RPMI8226 (cell line): Measurements from ENCODE around the gene NCKAP1.
"Not testable (repeated sequence)": the region's sequence is repeated elsewhere in the genome, so short reads cannot be mapped to it uniquely, and the experiment has no call there.

ENCODE experiments used
- DNase-seq: peaks from one replicate; pipeline ENCODE4 v3.0.0-alpha.2; 2015

The NCKAP1 gene

DNA sequence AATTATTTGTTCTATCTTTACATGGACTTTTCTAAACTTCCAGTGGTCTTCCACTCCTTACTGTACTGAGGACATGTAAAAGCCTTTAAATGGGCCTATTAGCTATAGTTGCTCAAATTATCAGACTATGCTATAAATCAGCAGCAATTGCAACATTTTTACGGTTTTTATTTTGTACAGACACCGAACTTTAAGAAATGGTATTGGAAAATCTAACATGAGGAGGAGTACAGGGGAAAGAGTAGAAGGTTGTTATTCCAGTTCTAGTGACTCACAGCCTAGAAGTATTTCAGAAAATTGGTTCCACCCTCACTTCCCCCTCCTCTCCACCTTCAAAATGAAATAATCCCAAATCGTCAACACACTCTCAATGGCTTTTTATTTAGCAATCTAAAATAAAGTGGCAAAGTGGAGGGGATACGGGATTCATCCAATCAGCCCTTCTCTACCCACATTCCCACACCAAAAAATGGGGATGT lies 1.1 kb downstream of the NCKAP1 start:
- no peak for DNase-seq

GRCh38 chr2:183035954-183036669 lies 2.1 kb downstream of the NCKAP1 start:
- DNase-seq: peak; percentile 19

- DNase-seq: no peak
Observed at GRCh38 chr2:183035298-183035953, 2.8 kb downstream of the NCKAP1 start.

DNA sequence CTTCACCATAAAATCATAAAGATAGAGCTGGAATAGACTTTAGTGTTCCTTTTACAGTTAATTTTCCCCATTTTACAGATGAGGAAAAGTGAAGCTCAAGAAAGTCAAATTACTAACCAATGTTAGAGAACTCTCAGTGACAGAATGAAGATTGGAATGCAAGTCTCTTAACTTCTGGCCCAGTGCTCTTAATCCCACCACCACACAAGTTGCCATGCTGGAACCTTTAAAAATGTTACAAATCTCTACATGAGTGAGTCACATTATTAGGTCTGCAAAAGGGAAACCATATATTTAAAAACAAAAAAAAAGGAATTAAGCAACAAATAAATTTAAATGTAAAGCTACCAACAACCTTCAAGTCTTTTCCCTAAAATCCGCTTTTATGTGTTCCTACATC lies 3.5 kb downstream of the NCKAP1 start:
- no peak for DNase-seq

GRCh38 chr2:183033951-183034350 lies 4.3 kb downstream of the NCKAP1 start:
- DNase-seq: no peak

GRCh38 chr2:183031911-183032794 lies 6.1 kb downstream of the NCKAP1 start:
- no peak for DNase-seq

DNA sequence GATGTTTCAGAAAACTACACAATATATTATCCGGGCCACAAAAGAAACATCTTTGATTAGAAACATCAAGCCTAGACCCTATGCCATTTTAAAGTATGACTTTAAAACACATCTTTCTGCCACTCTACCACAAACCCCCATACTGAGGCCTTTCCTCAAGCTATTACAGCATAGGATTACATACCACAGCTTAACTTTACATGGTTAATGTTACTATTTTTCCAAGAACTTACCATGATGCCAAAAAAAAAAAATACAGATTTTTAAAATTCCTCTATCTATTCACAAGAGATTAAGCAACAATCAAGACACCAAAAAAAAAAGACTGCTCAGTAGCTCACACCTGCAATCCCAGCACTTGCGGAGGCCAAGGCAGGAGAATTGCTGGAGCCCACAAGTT lies 9.0 kb downstream of the NCKAP1 start:
- DNase-seq: no peak

- DNase-seq: no peak
Observed at GRCh38 chr2:183028108-183028507, 10.1 kb downstream of the NCKAP1 start.

DNA sequence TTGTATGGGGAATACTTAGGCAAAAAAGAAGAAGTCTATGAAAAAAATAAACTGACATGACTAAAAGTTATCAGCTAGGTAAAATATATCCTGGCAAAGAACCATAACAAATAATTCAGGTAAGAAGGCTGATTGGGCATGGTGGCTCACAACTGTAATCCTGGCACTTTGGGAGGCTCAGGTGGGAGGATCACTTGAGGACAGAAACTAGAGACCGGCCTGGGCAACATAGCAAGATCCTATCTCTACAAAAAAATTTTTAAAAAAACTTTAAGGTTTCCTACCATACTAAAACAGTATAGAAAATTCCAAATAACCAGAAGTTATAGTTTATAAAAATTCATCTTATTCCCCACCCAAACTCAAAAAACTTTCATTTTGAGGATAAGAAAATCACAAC lies 10.8 kb downstream of the NCKAP1 start:
- no peak for DNase-seq

DNA sequence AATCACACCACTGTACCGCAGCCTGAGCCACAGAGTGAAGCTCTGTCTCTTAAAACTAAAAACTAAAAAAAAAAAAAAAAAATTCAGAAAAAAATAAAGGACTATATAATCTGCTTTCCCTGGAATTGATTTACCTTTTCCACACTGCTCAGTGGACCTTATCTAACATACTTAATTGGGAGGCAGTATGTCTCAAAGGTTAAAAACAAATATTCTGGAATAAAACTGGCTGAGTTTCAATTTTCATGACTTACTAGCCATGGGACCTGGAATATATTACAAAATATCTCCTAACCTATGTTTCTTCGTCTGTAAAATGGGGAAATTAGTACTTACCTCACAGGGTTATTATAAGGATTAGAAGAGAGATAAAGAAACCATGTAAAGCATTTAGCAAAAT lies 11.8 kb downstream of the NCKAP1 start:
- no peak for DNase-seq

DNA sequence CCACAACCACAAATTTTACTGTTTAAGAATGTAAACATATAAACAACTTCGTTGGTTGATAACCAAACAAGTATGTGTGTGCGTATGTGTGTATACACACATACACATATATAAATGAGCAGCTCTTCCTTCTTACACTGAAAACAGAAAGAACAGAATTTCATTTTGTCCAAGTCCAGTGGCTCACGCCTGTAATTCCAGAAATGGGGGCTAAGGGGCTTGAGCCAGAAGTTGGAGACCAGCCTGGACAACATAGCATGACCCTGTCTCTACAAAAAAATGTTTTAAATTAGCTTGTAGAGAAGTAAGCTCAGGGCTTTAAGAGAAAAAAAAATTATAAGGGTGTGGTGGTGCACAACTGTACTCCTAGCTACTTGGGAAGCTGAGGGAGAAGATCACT lies 12.3 kb downstream of the NCKAP1 start:
- DNase-seq: no peak

DNA sequence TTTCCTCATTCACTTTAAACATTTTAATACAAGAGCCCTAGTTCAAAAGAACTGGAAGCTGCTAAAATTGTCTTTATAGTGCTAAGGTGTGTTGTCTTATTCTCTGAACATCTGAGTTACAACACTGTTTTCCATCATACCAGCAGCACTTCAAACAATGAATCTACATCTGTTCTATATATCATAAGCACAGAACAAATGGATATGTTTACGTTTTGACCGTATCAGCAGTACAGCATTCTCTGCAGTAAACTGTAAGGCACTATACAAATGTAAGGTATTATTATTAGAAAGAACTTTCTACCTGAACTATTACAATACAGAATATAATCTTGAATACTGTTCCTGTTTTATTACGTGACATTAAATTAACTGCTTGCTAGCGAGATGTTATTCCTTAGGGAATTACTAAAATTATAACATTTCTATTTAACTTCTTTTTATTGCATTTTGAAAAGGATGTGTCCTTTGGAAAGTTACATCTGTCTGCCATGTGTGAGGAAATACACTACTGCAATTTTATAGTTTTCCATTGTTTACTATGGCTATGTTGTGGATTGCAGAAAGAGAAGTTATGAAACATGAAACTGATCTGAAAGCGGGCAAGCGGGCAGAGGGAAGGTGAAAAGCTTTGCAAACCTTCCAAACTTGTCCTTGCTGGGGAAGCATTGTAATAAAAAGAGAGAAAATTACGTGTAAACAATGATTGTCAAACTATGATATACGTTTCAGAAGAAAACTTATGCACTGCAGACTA lies 13.7 kb downstream of the NCKAP1 start:
- no peak for DNase-seq

- no peak for DNase-seq
Observed at GRCh38 chr2:183022711-183023110, 15.5 kb downstream of the NCKAP1 start.

DNA sequence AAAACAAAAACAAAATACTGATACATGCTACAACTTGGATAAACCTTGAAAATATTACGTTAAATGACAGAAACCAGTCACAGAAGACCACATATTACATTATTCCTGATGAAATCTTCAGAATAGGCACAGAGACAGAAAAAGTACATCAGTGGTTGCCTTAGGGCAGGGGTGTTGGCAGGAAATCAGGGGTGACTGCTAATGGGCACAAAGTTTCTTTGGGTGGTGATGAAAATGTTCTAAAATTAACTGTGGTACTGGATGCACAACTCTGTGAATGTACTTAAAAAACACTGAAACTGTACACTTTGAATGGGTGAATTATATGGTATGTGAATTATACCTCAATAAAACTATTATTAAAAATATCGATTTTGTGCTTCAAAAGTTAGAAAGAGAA lies 16.6 kb downstream of the NCKAP1 start:
- no peak for DNase-seq

DNA sequence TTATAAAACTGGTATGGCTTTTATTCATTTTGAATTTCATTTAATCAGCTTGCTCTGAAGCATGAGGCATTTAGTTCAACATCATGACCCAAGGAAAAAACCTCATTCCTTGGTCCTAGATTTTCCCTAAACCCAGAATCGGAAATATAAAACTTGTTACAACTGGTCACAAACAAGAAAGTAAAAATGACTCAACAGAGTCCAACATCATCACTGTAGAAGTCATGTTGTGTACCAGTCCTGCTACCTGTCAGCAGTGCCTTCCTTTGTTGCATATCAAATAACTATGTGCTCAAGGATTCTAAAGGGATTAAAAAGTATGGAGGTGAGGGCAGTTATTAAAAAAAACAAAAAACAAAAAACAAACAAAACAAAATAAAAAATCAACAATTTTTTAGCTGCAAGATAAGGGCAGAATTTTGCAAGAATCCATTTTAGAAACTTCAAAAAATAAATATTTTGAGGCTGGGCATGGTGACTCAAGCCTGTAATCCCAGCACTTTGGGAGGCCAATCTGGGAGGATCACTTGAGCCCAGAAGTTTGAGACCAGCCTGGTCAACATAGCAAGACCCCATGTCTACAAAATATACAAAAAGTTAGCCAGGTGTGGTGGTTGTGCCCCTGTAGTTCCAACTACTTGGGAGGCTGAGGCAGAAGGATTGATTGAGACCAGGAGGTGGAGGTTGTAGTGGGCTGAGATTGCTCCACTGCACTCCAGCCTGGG lies 18.4 kb downstream of the NCKAP1 start:
- no peak for DNase-seq

- DNase-seq: not testable (repeated sequence)
Observed at GRCh38 chr2:183017845-183018244, 20.4 kb downstream of the NCKAP1 start.

GRCh38 chr2:183014005-183014404 lies 24.3 kb downstream of the NCKAP1 start:
- no peak for DNase-seq

DNA sequence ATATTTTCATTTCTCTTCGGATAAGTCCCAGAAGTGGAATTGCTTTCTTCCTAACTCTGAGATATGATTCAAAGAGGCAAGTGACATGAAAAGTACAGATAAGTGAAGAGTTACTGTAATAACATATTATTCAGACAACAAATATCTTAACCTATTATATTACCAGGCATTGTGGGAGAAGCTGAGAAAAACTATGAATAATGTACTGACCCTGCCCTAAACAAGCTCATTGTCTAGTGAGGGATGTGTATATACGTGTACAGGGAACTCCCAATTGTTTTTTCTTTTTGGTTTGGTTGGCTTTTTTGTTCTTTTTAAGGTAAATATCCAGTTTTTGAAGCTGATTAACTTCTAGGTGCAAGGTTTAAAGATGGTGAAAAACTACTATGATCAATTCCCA lies 26.5 kb downstream of the NCKAP1 start:
- no peak for DNase-seq

DNA sequence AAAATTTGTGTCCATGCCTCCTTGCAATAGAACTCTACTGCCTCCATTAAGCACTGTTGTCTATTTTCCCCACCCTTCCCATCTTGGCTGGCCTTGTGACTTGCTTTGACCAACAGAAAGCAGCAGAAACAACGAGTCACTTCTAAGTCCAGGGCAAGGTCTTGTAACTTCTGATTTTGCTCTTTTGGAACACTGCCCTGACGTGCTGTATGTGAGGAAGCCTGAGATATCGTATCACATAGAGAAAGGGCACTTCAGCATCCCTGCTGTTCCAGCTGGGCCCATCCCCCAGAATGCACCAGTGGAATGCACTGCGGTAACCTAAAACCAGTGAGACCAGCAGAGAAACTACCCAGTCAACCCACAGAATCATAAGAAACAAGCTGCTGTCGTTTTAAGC lies 28.1 kb downstream of the NCKAP1 start:
- DNase-seq: no peak

DNA sequence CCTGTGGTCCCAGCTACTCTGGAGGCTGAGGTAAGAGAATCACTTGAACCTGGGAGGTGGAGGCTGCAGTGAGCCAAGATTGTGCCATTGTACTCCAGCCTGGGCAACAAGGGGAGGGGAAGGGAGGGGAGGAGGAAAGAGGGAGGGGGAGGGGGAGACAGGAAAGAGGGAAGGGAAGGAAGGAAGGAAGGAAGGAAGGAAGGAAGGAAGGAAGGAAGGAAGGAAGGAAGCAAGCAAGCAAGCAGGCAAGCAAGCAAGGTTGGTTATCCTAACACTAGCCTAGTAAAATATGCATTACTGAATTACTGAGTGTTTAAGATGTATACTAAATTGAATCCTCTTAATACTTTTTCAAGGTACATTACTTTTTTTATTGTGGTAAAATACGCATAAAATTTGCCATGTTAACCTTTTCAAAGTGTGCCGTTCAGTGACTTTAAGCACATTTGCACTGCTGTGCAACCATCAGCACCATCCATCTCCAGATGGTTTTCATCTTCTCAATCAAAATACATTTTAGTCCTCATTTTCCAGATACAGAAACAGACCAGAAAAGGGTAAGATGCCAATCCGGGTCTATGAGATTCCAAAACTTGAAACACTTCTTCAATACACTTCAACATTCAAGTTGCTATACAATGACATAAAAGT lies 28.9 kb downstream of the NCKAP1 start:
- DNase-seq: no peak

DNA sequence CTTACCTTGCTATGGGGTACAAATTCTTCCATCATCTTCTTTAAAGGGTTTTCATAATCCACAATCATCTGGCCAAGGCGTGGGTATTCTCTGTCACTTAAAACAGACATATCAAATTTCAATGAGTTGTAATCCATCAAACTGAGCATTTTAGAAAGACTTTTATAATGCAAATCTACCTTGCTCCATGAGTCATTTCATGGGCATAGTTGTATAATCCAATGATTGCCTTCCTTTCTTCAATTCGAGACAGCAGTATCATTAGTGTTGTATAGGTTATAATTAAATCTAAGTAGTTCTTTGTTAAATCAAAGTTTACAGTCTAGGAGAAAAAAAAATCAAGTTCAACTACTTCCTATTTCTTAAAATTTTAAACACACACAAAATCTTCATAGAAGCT lies 36.3 kb downstream of the NCKAP1 start:
- DNase-seq: no peak

- no peak for DNase-seq
Observed at GRCh38 chr2:183000846-183001245, 37.4 kb downstream of the NCKAP1 start.
